Neural progenitor cell (in vitro differentiated cells): ENCODE measurements around the gene DOCK3. TPM values are rescaled to one million over a fixed set of nuclear protein-coding genes. Genes with fewer than 3 reads are reported as not detected.
"Not testable (repeated sequence)": the region's sequence is repeated elsewhere in the genome, so short reads cannot be mapped to it uniquely, and the experiment has no call there.

Experiments used
- DNase-seq: peaks from one replicate; pipeline ENCODE4 v3.0.0-alpha.2; 2016; ENCODE audit warnings: low spot score
- H2AFZ ChIP-seq: fragments of 200-600 bp; sonication (generic); replicated peaks from 2 replicates; pipeline ENCODE4 v1.6.1; 2016; ENCODE audit warnings: antibody characterized with exemption
- H3F3A ChIP-seq: fragments of 200-600 bp; sonication (generic); 2 replicates; pipeline ENCODE4 v1.6.1; 2016; ENCODE audit warnings: antibody characterized with exemption, low read depth
- H3K27ac ChIP-seq: fragments of 200-600 bp; sonication (generic); 2 replicates; pipeline ENCODE4 v1.5.1; 2016; ENCODE audit warnings: mild to moderate bottlenecking
- H3K27me3 ChIP-seq: fragments of 200-600 bp; sonication (generic); 2 replicates; pipeline ENCODE4 v1.6.1; 2016; ENCODE audit warnings: mild to moderate bottlenecking, moderate library complexity
- H3K36me3 ChIP-seq: fragments of 200-600 bp; sonication (generic); 2 replicates; pipeline ENCODE4 v1.5.1; 2016
- H3K4me1 ChIP-seq: fragments of 200-600 bp; sonication (generic); 2 replicates; pipeline ENCODE4 v1.6.1; 2016; ENCODE audit warnings: mixed run types
- H3K4me2 ChIP-seq: fragments of 200-600 bp; sonication (generic); 2 replicates; pipeline ENCODE4 v1.6.1; 2016
- H3K4me3 ChIP-seq: fragments of 200-600 bp; sonication (generic); 2 replicates; pipeline ENCODE4 v1.5.1; 2016
- H3K79me2 ChIP-seq: fragments of 200-600 bp; sonication (generic); 2 replicates; pipeline ENCODE4 v1.6.1; 2016; ENCODE audit warnings: low read depth
- H3K9ac ChIP-seq: fragments of 200-600 bp; sonication (generic); 2 replicates; pipeline ENCODE4 v1.6.1; 2016
- H3K9me3 ChIP-seq: fragments of 200-600 bp; sonication (generic); 2 replicates; pipeline ENCODE4 v1.5.1; 2016; ENCODE audit warnings: low read depth
- H4K20me1 ChIP-seq: fragments of 200-600 bp; sonication (generic); 2 replicates; pipeline ENCODE4 v1.6.1; 2016; ENCODE audit warnings: low read depth
- H3K27ac Mint-ChIP-seq: 3 replicates; pipeline ENCODE4 v1.8.0; 2021; ENCODE audit warnings: mixed read lengths
- H3K27me3 Mint-ChIP-seq: 2 replicates; pipeline ENCODE4 v1.8.0; 2022; ENCODE audit warnings: low read depth, mild to moderate bottlenecking, inconsistent platforms, moderate library complexity, mixed read lengths; ENCODE audit not compliant: insufficient read depth
- H3K36me3 Mint-ChIP-seq: 3 replicates; pipeline ENCODE4 v1.8.0; 2021; ENCODE audit warnings: mixed read lengths
- H3K4me1 Mint-ChIP-seq: 3 replicates; pipeline ENCODE4 v1.8.0; 2021; ENCODE audit warnings: mixed read lengths
- H3K4me3 Mint-ChIP-seq: 3 replicates; pipeline ENCODE4 v1.8.0; 2021; ENCODE audit warnings: mild to moderate bottlenecking, moderate library complexity, mixed read lengths
- H3K9me3 Mint-ChIP-seq: 3 replicates; pipeline ENCODE4 v1.8.0; 2020; ENCODE audit warnings: mixed read lengths
- EZH2 ChIP-seq: fragments of 200-600 bp; sonication (generic); IDR thresholded peaks from 2 replicates; pipeline ENCODE4 v1.6.1; 2017; ENCODE audit warnings: antibody characterized with exemption, mild to moderate bottlenecking, moderate library complexity
- EZH2phosphoT487 ChIP-seq: fragments of 200-600 bp; sonication (generic); IDR thresholded peaks from 2 replicates; pipeline ENCODE4 v1.6.1; 2017; ENCODE audit warnings: antibody characterized with exemption
- total RNA-seq: library from RNA; depleted of rRNA; stranded (reverse); fragments of >200 nt; gene quantifications from 2 replicates; pipeline ENCODE4 v1.2.3, GENCODE V29; 2015; ENCODE audit warnings: low replicate concordance
- TF ChIP-seq, protein P1 (sequence below): fragments of 200-600 bp; sonication (generic); IDR thresholded peaks from 2 replicates; pipeline ENCODE4 v1.5.1; 2017; ENCODE audit warnings: antibody characterized with exemption, mild to moderate bottlenecking

DOCK3 gene
- total RNA-seq, 1 donor from 2014 or later: 10.7 TPM

DNA sequence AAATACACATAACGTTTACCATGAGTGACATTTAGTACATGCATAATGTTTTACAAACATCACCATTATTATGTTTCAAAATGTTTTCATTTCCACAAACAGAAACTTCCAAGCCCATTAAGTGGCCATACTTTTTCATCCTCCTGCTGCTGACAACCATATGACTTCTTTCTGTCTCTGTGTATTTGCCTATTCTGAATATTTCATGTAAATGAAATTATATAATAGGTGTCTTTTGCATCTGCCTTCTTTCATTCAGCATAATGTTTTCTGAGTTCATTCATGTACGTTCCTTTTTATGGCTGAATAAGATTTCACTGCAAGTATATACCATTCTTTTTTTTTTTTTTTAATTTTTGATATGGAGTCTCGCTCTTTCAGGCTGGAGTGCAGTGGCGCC, 209.0 kb downstream of the DOCK3 start:
- no peaks in the 10 kb centered on the region for H3K79me2 ChIP-seq
- Mint-ChIP-seq H3K9me3 (peaks cover 2% of the 10 kb centered on the region), H3K4me1 (no peaks in the 10 kb centered on the region), H3K4me3 (no peak overlapping the region), H3K27me3 (no peaks in the 10 kb centered on the region), H3K27ac (no peak overlapping the region), H3K36me3 (no peaks in the 10 kb centered on the region)
- no peak overlapping the region for H2AFZ ChIP-seq
- H3K27me3 ChIP-seq: no peaks in the 10 kb centered on the region
- no peaks in the 10 kb centered on the region for H3K9me3 ChIP-seq
- H4K20me1 ChIP-seq: no peaks in the 10 kb centered on the region
- H3K27ac ChIP-seq: no peak overlapping the region
- H3K4me2 ChIP-seq: no peak overlapping the region
- no peak for TF ChIP-seq EZH2
- TF ChIP-seq EZH2phosphoT487: no peak
- TF ChIP-seq, protein P1, sequence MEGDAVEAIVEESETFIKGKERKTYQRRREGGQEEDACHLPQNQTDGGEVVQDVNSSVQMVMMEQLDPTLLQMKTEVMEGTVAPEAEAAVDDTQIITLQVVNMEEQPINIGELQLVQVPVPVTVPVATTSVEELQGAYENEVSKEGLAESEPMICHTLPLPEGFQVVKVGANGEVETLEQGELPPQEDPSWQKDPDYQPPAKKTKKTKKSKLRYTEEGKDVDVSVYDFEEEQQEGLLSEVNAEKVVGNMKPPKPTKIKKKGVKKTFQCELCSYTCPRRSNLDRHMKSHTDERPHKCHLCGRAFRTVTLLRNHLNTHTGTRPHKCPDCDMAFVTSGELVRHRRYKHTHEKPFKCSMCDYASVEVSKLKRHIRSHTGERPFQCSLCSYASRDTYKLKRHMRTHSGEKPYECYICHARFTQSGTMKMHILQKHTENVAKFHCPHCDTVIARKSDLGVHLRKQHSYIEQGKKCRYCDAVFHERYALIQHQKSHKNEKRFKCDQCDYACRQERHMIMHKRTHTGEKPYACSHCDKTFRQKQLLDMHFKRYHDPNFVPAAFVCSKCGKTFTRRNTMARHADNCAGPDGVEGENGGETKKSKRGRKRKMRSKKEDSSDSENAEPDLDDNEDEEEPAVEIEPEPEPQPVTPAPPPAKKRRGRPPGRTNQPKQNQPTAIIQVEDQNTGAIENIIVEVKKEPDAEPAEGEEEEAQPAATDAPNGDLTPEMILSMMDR: no peak
- H3K36me3 ChIP-seq: no peaks in the 10 kb centered on the region
- no peak for DNase-seq
- H3K4me3 ChIP-seq: no peak overlapping the region
- no peaks in the 10 kb centered on the region for H3F3A ChIP-seq
- no peaks in the 10 kb centered on the region for H3K4me1 ChIP-seq
- no peak overlapping the region for H3K9ac ChIP-seq

DNA sequence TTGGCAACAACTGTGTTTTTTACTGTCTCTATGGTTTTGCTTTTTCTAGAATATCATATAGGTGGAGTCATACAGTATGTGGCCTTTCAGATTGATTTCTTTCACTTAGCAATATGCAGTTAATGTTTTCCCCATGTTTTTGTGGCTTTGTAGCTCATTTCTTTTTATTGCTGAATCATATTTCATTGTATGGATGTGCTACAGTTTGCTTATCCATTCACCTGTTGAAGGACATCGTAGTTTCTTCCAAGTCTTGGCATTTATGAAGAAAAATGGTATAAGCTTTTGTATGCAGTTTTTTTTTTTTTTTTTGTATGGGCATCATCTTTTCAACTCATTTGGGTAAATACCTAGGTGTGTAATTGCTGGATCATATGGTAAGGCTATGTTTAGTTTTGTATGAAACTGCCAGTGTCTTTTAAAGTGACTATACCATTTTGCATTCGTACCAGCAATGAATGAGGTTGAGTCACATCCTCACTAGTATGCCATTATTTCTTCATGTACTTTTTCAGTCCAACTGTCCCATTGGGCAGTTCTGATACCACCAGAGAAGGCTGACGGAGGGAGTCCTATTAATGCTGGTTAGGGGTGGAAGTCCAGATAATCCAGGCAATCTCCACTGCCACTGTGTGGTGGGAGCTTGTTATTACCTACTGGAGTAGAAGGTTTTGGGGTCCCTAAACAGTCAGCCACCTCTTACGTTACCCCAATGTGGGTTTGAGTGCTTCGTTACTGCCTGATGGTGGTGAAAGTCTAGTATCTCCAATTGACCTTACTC, 210.5 kb downstream of the DOCK3 start:
- Histone ChIP-seq H3F3A (no peaks in the 10 kb centered on the region), H3K36me3 (no peaks in the 10 kb centered on the region), H3K27me3 (no peaks in the 10 kb centered on the region), H4K20me1 (no peaks in the 10 kb centered on the region), H3K9ac (no peak overlapping the region), H2AFZ (no peak overlapping the region), H3K79me2 (no peaks in the 10 kb centered on the region), H3K4me1 (peaks cover under 1% of the 10 kb centered on the region), H3K4me2 (no peak overlapping the region), H3K4me3 (no peak overlapping the region), H3K27ac (no peak overlapping the region), H3K9me3 (no peaks in the 10 kb centered on the region)
- Mint-ChIP-seq H3K27me3 (no peaks in the 10 kb centered on the region), H3K4me3 (no peak overlapping the region), H3K4me1 (no peaks in the 10 kb centered on the region), H3K36me3 (no peaks in the 10 kb centered on the region), H3K9me3 (peaks cover 2% of the 10 kb centered on the region), H3K27ac (no peak overlapping the region)
- TF ChIP-seq EZH2phosphoT487 (no peak), EZH2 (no peak)
- TF ChIP-seq, protein P1: peak; percentile 61
- peak; percentile 67 for DNase-seq

DNA sequence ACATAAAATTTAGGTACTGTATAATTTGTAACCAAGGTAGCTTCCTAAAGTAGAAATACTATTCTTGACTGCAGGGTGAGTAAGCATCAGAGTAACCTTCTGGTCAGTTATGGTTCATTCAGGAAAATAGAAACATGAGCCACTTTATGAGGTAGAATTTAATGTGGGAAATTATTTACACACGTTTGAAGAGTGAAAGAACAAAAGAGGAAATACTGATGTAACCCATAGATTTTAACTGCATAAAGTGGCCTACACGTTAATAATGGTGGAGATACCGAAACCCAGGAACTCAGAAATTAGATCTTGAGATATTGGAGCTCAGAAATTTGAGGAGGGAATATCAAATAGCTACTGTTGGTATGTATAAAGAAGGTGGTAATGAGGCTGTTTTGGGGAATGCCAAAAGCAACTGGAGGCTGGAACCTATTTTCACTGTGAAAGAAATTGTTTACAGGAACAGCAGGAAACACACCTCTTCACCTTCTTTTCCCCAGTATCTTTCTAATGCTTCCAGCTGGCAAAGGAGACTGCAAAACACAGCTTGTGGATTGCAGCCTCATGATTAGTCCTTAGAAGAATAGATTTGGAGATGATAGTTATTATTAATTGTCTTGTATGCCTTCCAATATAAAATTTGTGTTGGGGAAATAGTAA, 216.1 kb downstream of the DOCK3 start:
- Histone ChIP-seq H4K20me1 (no peaks in the 10 kb centered on the region), H3K4me3 (no peak overlapping the region), H3K79me2 (no peaks in the 10 kb centered on the region), H2AFZ (no peak overlapping the region), H3K9me3 (no peaks in the 10 kb centered on the region), H3K9ac (no peak overlapping the region), H3K4me1 (peaks cover 19% of the 10 kb centered on the region), H3K36me3 (no peaks in the 10 kb centered on the region), H3K27me3 (no peaks in the 10 kb centered on the region), H3F3A (no peaks in the 10 kb centered on the region), H3K27ac (no peak overlapping the region), H3K4me2 (peak overlapping the region; percentile 41)
- no peaks in the 10 kb centered on the region for H3K4me1 Mint-ChIP-seq
- no peak for DNase-seq
- H3K4me3 Mint-ChIP-seq: no peak overlapping the region
- peaks cover 2% of the 10 kb centered on the region for H3K36me3 Mint-ChIP-seq
- H3K27me3 Mint-ChIP-seq: no peaks in the 10 kb centered on the region
- TF ChIP-seq, protein P1: no peak
- TF ChIP-seq EZH2phosphoT487 (no peak), EZH2 (no peak)
- H3K27ac Mint-ChIP-seq: no peak overlapping the region
- peaks cover 4% of the 10 kb centered on the region for H3K9me3 Mint-ChIP-seq

DNA sequence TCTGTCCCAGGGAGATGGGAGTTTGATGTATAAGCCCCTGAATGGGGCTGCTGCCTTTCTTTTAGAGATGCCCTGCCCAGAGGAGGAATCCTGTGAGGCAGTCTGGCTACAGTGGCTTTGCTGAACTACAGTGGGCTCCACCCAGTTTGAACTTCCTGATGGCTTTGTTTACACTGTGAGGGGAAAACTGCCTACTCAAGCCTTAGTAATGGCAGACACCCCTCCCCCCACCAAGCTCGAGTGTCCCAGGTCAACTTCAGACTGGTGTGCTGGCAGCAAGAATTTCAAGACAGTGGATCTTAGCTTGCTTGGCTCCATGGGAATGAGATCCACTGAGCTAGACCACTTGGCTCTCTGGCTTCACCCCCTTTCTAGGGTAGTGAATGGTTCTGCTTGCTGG, 226.4 kb downstream of the DOCK3 start:
- H3K79me2 ChIP-seq, H4K20me1 ChIP-seq, H3K9me3 Mint-ChIP-seq, H3K4me1 ChIP-seq, H3K4me3 Mint-ChIP-seq, H3K27ac ChIP-seq, H3K36me3 ChIP-seq, H3K4me1 Mint-ChIP-seq, H3K36me3 Mint-ChIP-seq, H3K4me2 ChIP-seq, H3F3A ChIP-seq, H2AFZ ChIP-seq, H3K27me3 ChIP-seq, H3K9me3 ChIP-seq, H3K9ac ChIP-seq, H3K27ac Mint-ChIP-seq, H3K27me3 Mint-ChIP-seq, DNase-seq, H3K4me3 ChIP-seq: not testable (repeated sequence)
